Activated CD4-positive, alpha-beta T cell treated with anti-CD3 and anti-CD28 coated beads, Interleukin-2, amount 50 U/mL, for 24 hours (primary cell): Measurements from ENCODE around the gene OTUB2.

ENCODE experiments used
- DNase-seq, 2 donors: peaks; one replicate each; pipeline ENCODE4 v3.0.0-alpha.2; 2020; ENCODE audit warnings: low read depth in 1 of 2, low spot score in 1 of 2

The OTUB2 gene

GRCh38 chr14:94026173-94026888, at the start of gene OTUB2:
Gene OTUB2, plus strand, starts transcription at chr14:94026340. Its CDS starts 198 bp downstream, at chr14:94026538.
- DNase-seq, result peak; percentile 89 to 96

- no peak for DNase-seq
Measured at GRCh38 chr14:93976477-93977057, 49.6 kb upstream of the OTUB2 start, which contains the start of gene ASB2. Gene ASB2, minus strand, starts transcription at chr14:93976570. Its CDS starts 12,031 bp downstream, at chr14:93964539.

GRCh38 chr14:93977171-93977570, 49.0 kb upstream of the OTUB2 start:
- no peak for DNase-seq

GRCh38 chr14:93977790-93978581, 48.2 kb upstream of the OTUB2 start:
- DNase-seq, result peak; percentile 56 to 86

- DNase-seq, result no peak
Measured at GRCh38 chr14:93978735-93979134, 47.4 kb upstream of the OTUB2 start.

- DNase-seq, result no peak
Measured at GRCh38 chr14:93980456-93981201, 45.5 kb upstream of the OTUB2 start.

- DNase-seq, result no peak
Measured at GRCh38 chr14:93981316-93982229, 44.6 kb upstream of the OTUB2 start.

GRCh38 chr14:93982230-93983007, 43.7 kb upstream of the OTUB2 start:
- no peak for DNase-seq

- DNase-seq, result no peak
Measured at GRCh38 chr14:93984070-93984469, 42.1 kb upstream of the OTUB2 start.

- DNase-seq, result no peak
Measured at GRCh38 chr14:93984987-93985410, 41.1 kb upstream of the OTUB2 start.

GRCh38 chr14:93986955-93987354, 39.2 kb upstream of the OTUB2 start:
- no peak for DNase-seq

GRCh38 chr14:93987376-93987775, 38.8 kb upstream of the OTUB2 start:
- no peak for DNase-seq

- DNase-seq, result no peak
Measured at GRCh38 chr14:93987815-93988476, 38.2 kb upstream of the OTUB2 start.

GRCh38 chr14:93989939-93990338, 36.2 kb upstream of the OTUB2 start:
- no peak for DNase-seq

GRCh38 chr14:93991212-93991611, 34.9 kb upstream of the OTUB2 start:
- no peak for DNase-seq

- DNase-seq, result no peak
Measured at GRCh38 chr14:93991649-93992048, 34.5 kb upstream of the OTUB2 start.

GRCh38 chr14:93993382-93993781, 32.8 kb upstream of the OTUB2 start:
- no peak for DNase-seq

- DNase-seq, result peak in 1 of 2 donors; percentile 65
Measured at GRCh38 chr14:93994919-93995682, 31.0 kb upstream of the OTUB2 start.
